ENCODE data around the gene POGZ.
"Not testable (repeated sequence)": the region's sequence is repeated elsewhere in the genome, so short reads cannot be mapped to it uniquely, and the experiment has no call there.

Gene POGZ

GRCh38 chr1:151476083-151476482 lies 16.8 kb upstream of the POGZ start:
- no peak for DNase-seq (ENCODE audit: low read depth in 2 of 2, low spot score in 1 of 2)

- DNase-seq (ENCODE audit: low read depth in 2 of 2, low spot score in 1 of 2) = no peak
Observed at GRCh38 chr1:151475175-151475574, 15.9 kb upstream of the POGZ start.

GRCh38 chr1:151474745-151475144 lies 15.5 kb upstream of the POGZ start:
- no peak for DNase-seq (ENCODE audit: low read depth in 2 of 2, low spot score in 1 of 2)

GRCh38 chr1:151472856-151473731 lies 13.8 kb upstream of the POGZ start:
- DNase-seq (ENCODE audit: low read depth in 2 of 2, low spot score in 1 of 2) = no peak

- DNase-seq (ENCODE audit: low read depth in 2 of 2, low spot score in 1 of 2) = no peak
Observed at GRCh38 chr1:151465026-151465425, 5.7 kb upstream of the POGZ start.

- DNase-seq (ENCODE audit: low read depth in 2 of 2, low spot score in 1 of 2) = no peak
Observed at GRCh38 chr1:151461694-151462093, 2.4 kb upstream of the POGZ start.

GRCh38 chr1:151458802-151459330 lies 428 bp downstream of the POGZ start:
- DNase-seq (ENCODE audit: low read depth in 2 of 2, low spot score in 1 of 2) = peak in 1 of 2 donors; percentile 29

- DNase-seq (ENCODE audit: low read depth in 2 of 2, low spot score in 1 of 2) = peak in 1 of 2 donors; percentile 50
Observed at GRCh38 chr1:151457911-151458801, 1.1 kb downstream of the POGZ start.

GRCh38 chr1:151455966-151456365 lies 3.3 kb downstream of the POGZ start:
- DNase-seq (ENCODE audit: low read depth in 2 of 2, low spot score in 1 of 2) = no peak

- no peak for DNase-seq (ENCODE audit: low read depth in 2 of 2, low spot score in 1 of 2)
Observed at GRCh38 chr1:151455231-151455630, 4.1 kb downstream of the POGZ start.

- no peak for DNase-seq (ENCODE audit: low read depth in 2 of 2, low spot score in 1 of 2)
Observed at GRCh38 chr1:151447696-151448095, 11.6 kb downstream of the POGZ start.

- no peak for DNase-seq (ENCODE audit: low read depth in 2 of 2, low spot score in 1 of 2)
Observed at GRCh38 chr1:151444783-151445177, 14.5 kb downstream of the POGZ start.

GRCh38 chr1:151443846-151444782 lies 15.2 kb downstream of the POGZ start:
- peak in 1 of 2 donors; percentile 28 for DNase-seq (ENCODE audit: low read depth in 2 of 2, low spot score in 1 of 2)

- not testable (repeated sequence) for DNase-seq (ENCODE audit: low read depth in 2 of 2, low spot score in 1 of 2)
Observed at GRCh38 chr1:151437396-151437795, 21.9 kb downstream of the POGZ start.

GRCh38 chr1:151436985-151437384 lies 22.3 kb downstream of the POGZ start:
- DNase-seq (ENCODE audit: low read depth in 2 of 2, low spot score in 1 of 2) = no peak

- no peak for DNase-seq (ENCODE audit: low read depth in 2 of 2, low spot score in 1 of 2)
Observed at GRCh38 chr1:151435174-151435573, 24.1 kb downstream of the POGZ start.

- not testable (repeated sequence) for DNase-seq (ENCODE audit: low read depth in 2 of 2, low spot score in 1 of 2)
Observed at GRCh38 chr1:151433827-151434226, 25.5 kb downstream of the POGZ start.

- no peak for DNase-seq (ENCODE audit: low read depth in 2 of 2, low spot score in 1 of 2)
Observed at GRCh38 chr1:151428068-151428467, 31.2 kb downstream of the POGZ start.

GRCh38 chr1:151425103-151425502 lies 34.2 kb downstream of the POGZ start:
- no peak for DNase-seq (ENCODE audit: low read depth in 2 of 2, low spot score in 1 of 2)

GRCh38 chr1:151419819-151420218 lies 39.5 kb downstream of the POGZ start:
- DNase-seq (ENCODE audit: low read depth in 2 of 2, low spot score in 1 of 2) = no peak

GRCh38 chr1:151418081-151418480 lies 41.2 kb downstream of the POGZ start:
- no peak for DNase-seq (ENCODE audit: low read depth in 2 of 2, low spot score in 1 of 2)

Data from stimulated activated CD8-positive, alpha-beta memory T cell treated with anti-CD3 and anti-CD28 coated beads, Interleukin-4, amount 100 ng/mL, for 4 hours (primary cell).